Breast epithelium (tissue), 4 donors: ENCODE data around the gene SUV39H2. TPM values are rescaled to one million over a fixed set of nuclear protein-coding genes. Genes with fewer than 3 reads are reported as not detected.

Experiments used
- DNase-seq, 2 donors: peaks; one replicate each; pipeline ENCODE4 v3.0.0-alpha.2; 2019; ENCODE audit warnings: low spot score in 2 of 2
- H3K27ac ChIP-seq, 2 donors: fragments of 200-600 bp; sonication (generic) in 1 of 2; one replicate each; pipeline ENCODE4 v1.5.1; 2016 to 2019; ENCODE audit warnings: mild to moderate bottlenecking in 1 of 2
- H3K27me3 ChIP-seq, 2 donors: fragments of 200-600 bp; sonication (generic) in 1 of 2; one replicate each; pipeline versions ENCODE4 v1.5.1 to v1.6.0; 2017 to 2019; ENCODE audit warnings: control low read depth in 1 of 2, mild to moderate bottlenecking in 1 of 2
- H3K36me3 ChIP-seq: fragments of 200-600 bp; one replicate; pipeline ENCODE4 v1.5.1; 2019
- H3K4me1 ChIP-seq, 2 donors: fragments of 200-600 bp; sonication (generic); one replicate each; pipeline ENCODE4 v1.5.1; 2016 to 2019; ENCODE audit warnings: control low read depth in 1 of 2
- H3K4me3 ChIP-seq, 3 donors: fragments of 200-600 bp; sonication (generic); 1 replicate in 2 of 3; 2 replicates in 1 of 3; pipeline ENCODE4 v1.5.1; 2016 to 2019; ENCODE audit warnings: mild to moderate bottlenecking in 3 of 3, moderate library complexity in 2 of 3
- H3K9me3 ChIP-seq, 2 donors: fragments of 200-600 bp; sonication (generic) in 1 of 2; one replicate each; pipeline ENCODE4 v1.5.1; 2016 to 2019; ENCODE audit warnings: control low read depth in 1 of 2
- CTCF ChIP-seq, 3 donors: fragments of 450-650 bp; IDR thresholded peaks; one replicate each; pipeline ENCODE4 v1.5.1; 2016 to 2017; ENCODE audit warnings: antibody characterized with exemption in 3 of 3, mild to moderate bottlenecking in 3 of 3, moderate library complexity in 3 of 3
- POLR2A ChIP-seq: fragments of 450-650 bp; IDR thresholded peaks from one replicate; pipeline ENCODE4 v1.6.1; 2016; ENCODE audit warnings: antibody characterized with exemption, mild to moderate bottlenecking, moderate library complexity
- POLR2AphosphoS5 ChIP-seq, 3 donors: sonication (generic); formaldehyde crosslinking; IDR thresholded peaks; one replicate each; pipeline ENCODE4 v1.6.1; 2017; ENCODE audit warnings: antibody characterized with exemption in 3 of 3
- intact Hi-C: fragments of 100-400 bp; cut with DNase I; formaldehyde crosslinking; loops from one replicate; pipeline ENCODE4 v1.15.1; 2023; ENCODE audit warnings: low total_unique reads
- total RNA-seq, 3 donors: library from RNA; depleted of rRNA; stranded (reverse); fragments of >200 nt; gene quantifications; one replicate each; pipeline ENCODE4 v1.1.0, GENCODE V29; 2016

SUV39H2 gene
- total RNA-seq, 3 donors from 2014 or later, result 4.6 to 7.5 (median 5.6) TPM

- H3K4me3 ChIP-seq, result no peak overlapping the region
- TF ChIP-seq POLR2A (no peak), CTCF (IDR thresholded peaks at IDR 0.05) (no peak), POLR2AphosphoS5 (IDR thresholded peaks at IDR 0.05) (no peak)
- no peak for DNase-seq
- H3K9me3 ChIP-seq, result no peaks in the 10 kb centered on the region
- intact Hi-C loops, result no loop called here
- no peaks in the 10 kb centered on the region for H3K27me3 ChIP-seq
- H3K36me3 ChIP-seq, result peaks cover 21% of the 10 kb centered on the region
- H3K27ac ChIP-seq, result no peak overlapping the region
- H3K4me1 ChIP-seq, result no peaks in the 10 kb centered on the region
Measured at GRCh38 chr10:14843327-14843988, 35.2 kb upstream of the SUV39H2 start.

GRCh38 chr10:14844948-14845347 is 33.7 kb upstream of the SUV39H2 start:
- Histone ChIP-seq H3K27ac (no peak overlapping the region), H3K4me1 (no peaks in the 10 kb centered on the region), H3K36me3 (peaks cover 21% of the 10 kb centered on the region), H3K27me3 (no peaks in the 10 kb centered on the region), H3K4me3 (no peak overlapping the region), H3K9me3 (no peaks in the 10 kb centered on the region)
- intact Hi-C loops, result no loop called here
- DNase-seq, result no peak
- TF ChIP-seq POLR2A (no peak), POLR2AphosphoS5 (IDR thresholded peaks at IDR 0.05) (no peak), CTCF (IDR thresholded peaks at IDR 0.05) (no peak)

- H3K4me1 ChIP-seq, result no peaks in the 10 kb centered on the region
- no peaks in the 10 kb centered on the region for H3K36me3 ChIP-seq
- TF ChIP-seq POLR2A, result no peak
- TF ChIP-seq POLR2AphosphoS5 (IDR thresholded peaks at IDR 0.05), result no peak
- TF ChIP-seq CTCF (IDR thresholded peaks at IDR 0.05), result no peak
- no peak for DNase-seq
- H3K27ac ChIP-seq, result no peak overlapping the region
- no peaks in the 10 kb centered on the region for H3K9me3 ChIP-seq
- no peaks in the 10 kb centered on the region for H3K27me3 ChIP-seq
- no peak overlapping the region for H3K4me3 ChIP-seq
- intact Hi-C loops, result no loop called here
Measured at GRCh38 chr10:14852236-14852635, 26.4 kb upstream of the SUV39H2 start.

- H3K27me3 ChIP-seq, result no peaks in the 10 kb centered on the region
- H3K27ac ChIP-seq, result no peak overlapping the region
- H3K9me3 ChIP-seq, result no peaks in the 10 kb centered on the region
- DNase-seq, result no peak
- intact Hi-C loops, result no loop called here
- H3K4me1 ChIP-seq, result no peaks in the 10 kb centered on the region
- TF ChIP-seq POLR2AphosphoS5 (IDR thresholded peaks at IDR 0.05) (no peak), POLR2A (no peak), CTCF (IDR thresholded peaks at IDR 0.05) (no peak)
- H3K4me3 ChIP-seq, result no peak overlapping the region
- no peaks in the 10 kb centered on the region for H3K36me3 ChIP-seq
Measured at GRCh38 chr10:14855453-14855852, 23.2 kb upstream of the SUV39H2 start.

- Histone ChIP-seq H3K4me1 (no peaks in the 10 kb centered on the region), H3K27me3 (no peaks in the 10 kb centered on the region), H3K4me3 (no peak overlapping the region), H3K27ac (no peak overlapping the region), H3K36me3 (no peaks in the 10 kb centered on the region), H3K9me3 (no peaks in the 10 kb centered on the region)
- no peak for TF ChIP-seq POLR2A
- no peak for TF ChIP-seq CTCF (IDR thresholded peaks at IDR 0.05)
- TF ChIP-seq POLR2AphosphoS5 (IDR thresholded peaks at IDR 0.05), result no peak
- DNase-seq, result no peak
- intact Hi-C loops, result no loop called here
Measured at GRCh38 chr10:14858338-14858960, 20.2 kb upstream of the SUV39H2 start.
